HG03159 (cell line): ENCODE data around the gene KRT6A.

ENCODE experiments used
- ATAC-seq: cut with Tn5 transposase; IDR thresholded peaks from one replicate; pipeline ENCODE4 v1.9.1; 2021; ENCODE audit warnings: mild to moderate bottlenecking, moderate library complexity; ENCODE audit not compliant: unreplicated experiment

KRT6A gene

DNA sequence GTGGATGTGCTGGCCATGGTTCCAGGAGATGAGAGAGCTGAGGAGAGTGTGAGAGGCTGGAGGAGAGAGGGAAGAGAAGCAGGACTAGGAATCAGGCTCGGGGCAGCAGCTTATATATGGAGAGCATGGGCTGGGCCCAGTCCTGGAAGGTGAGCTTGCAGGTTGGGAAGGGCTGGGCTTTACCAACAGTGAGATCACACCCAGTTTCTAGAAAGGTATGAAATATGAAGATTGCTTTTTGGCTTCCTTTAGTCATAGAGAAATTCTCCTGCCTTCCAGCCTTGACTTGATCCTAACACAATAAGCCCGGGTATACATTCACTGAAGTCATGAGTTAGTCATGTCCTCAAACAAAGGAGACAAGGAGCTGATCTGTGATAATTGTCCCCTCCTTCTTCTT is at the start of gene KRT6A:
Gene KRT6A (minus strand): TSS at position 86 of the 400 bp plus-strand sequence. CDS start 69 bp downstream, at position 17.
- ATAC-seq = no peak

GRCh38 chr12:52542157-52542556 is 49.1 kb upstream of the KRT6A start:
- no peak for ATAC-seq

DNA sequence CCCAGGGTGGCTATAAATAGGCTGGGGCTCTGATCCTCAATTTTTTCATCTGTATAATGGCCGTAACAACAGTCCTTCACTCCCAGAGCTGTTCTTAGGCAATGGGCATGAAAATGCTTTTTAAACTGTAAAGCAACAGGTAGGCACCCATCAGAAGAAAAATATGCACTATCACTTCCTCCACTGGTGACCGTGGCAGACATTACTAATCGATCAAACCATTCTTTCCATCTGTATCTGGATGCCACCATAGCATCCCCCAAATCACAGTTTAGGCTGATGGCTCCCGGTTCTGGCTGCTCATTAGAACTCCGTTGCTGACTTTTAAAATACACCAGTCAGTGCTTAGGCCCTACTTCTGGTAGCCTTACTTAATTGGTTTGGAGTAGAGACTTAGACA is 48.7 kb upstream of the KRT6A start:
- no peak for ATAC-seq

GRCh38 chr12:52540531-52540930 is 47.5 kb upstream of the KRT6A start:
- ATAC-seq = no peak

GRCh38 chr12:52539821-52540173 is 46.7 kb upstream of the KRT6A start:
- no peak for ATAC-seq

- no peak for ATAC-seq
Observed at GRCh38 chr12:52539083-52539820, 46.2 kb upstream of the KRT6A start.

GRCh38 chr12:52537101-52537500 is 44.0 kb upstream of the KRT6A start:
- no peak for ATAC-seq

DNA sequence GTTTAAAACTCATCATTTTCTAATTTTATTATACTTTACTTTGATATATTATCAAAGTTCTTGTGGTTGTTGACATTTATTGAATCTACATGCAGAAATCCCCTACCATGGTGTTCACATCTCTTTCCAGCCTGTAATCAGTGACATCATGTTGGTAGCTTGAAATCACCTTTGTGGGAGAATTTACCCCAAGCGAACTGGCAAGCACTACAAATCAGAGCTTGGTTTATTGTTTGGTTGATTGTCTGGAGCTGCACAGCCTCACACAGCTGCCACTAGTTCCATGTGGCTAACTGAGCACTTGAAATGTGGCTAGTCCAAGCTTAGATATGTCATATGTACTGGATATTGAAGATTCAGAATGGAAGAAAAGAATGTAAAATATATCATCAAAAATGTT is 42.5 kb upstream of the KRT6A start:
- ATAC-seq = no peak

GRCh38 chr12:52534482-52534881 is 41.4 kb upstream of the KRT6A start:
- no peak for ATAC-seq

DNA sequence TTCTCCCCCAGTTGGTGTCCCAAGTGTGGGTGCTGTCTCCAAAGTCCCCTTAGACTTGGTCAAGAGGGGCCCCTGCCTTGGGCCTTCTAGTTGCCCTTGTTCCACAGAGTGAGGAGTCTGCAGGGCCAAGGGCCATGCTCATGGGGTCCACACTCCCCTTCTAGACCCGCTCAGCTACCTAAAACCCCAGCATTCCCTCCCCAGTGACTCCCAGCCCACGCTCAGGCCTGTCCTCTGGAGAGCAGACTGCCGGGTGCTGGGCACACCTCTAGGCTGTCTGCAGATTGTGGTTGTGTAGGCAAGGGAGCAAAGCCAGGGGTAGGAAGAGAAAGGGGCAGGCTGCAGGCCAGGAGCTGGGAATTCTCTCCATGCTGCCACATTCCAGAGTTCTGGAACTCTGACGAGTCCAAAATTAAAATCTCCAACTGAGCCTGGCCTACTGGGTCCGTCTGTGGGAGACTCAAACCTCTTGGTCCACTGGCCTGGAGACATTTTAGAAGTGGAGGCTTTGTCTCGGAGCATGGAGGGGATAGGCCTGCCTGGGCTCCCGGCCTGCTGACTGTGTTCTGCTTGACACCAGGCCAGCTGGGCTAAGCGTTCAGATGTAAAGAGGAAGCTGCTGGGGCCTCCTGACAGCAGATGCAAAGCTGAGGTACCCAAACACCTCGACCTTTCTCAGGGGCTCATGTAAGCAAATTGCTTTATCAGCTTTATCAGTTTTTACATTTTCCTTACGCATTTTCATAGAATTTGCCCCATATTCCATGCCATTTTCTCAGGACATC is 40.8 kb upstream of the KRT6A start:
- ATAC-seq = no peak

- ATAC-seq = no peak
Observed at GRCh38 chr12:52532636-52533035, 39.6 kb upstream of the KRT6A start.

- ATAC-seq = no peak
Observed at GRCh38 chr12:52531566-52532300, 38.7 kb upstream of the KRT6A start.

DNA sequence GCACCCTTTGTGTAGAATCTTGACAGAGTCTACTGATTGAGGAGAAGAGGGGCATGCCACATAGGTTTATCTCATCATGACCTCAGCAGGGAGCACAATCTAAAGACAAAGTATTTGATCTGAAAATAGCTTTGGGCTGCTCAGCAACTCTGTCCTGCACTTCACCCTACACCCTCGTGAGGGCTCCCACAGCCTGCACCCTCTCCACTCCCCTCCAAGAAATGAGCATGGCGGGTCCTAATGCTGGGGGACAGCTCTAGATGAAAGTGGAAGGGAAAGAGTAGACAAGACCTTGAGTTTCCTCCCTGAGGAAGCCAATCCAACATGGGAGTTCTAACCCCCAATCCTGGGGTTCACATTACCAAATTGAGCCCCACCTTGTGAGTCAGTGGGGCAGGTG is 37.8 kb upstream of the KRT6A start:
- ATAC-seq = no peak

GRCh38 chr12:52530366-52530765 is 37.3 kb upstream of the KRT6A start:
- ATAC-seq = no peak

DNA sequence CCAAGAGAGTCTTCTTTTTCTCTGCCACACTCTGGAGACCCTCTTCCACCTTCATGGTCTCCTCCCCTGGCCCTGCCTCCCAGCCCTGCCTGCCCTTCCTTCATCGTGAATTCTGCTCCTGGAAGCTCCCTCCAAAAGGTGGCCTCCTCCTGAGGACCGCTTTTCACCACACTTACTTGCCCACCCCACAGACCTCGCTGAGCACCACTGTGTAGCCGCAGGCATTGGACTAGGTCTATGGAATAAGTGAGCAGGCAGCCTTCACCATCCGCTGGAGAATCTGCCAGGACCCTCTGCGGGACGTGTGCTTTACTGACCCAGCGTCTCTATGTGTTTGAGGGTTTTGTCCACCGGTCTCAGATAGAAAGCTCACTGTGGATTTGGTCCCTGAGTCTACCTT is 36.8 kb upstream of the KRT6A start:
- ATAC-seq = no peak

- no peak for ATAC-seq
Observed at GRCh38 chr12:52529417-52529816, 36.4 kb upstream of the KRT6A start.

DNA sequence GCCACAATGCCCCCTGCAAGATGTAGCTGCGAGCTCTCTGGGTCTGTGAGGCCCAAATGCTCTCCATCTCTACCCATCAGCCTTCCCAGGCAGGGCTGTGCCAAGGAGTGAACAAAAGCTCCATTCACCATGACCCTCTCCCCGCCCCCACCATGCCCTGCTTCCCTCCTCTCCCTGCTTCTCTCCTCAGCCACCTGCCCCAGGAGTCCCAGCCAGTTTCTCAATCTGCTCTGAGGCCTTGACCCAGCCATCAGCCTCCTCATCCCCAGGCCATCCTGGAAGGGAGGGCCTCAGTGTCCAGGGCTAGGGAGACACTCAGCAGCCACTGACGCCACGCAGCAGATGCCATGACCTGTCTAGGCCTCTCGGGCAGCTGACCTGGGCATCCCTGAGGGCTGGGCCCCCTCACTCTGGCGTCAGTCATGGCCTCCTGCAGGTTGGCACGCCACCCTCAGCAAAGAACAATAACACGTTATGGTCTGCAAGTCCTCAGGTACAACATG is 35.6 kb upstream of the KRT6A start:
- no peak for ATAC-seq

- ATAC-seq = no peak
Observed at GRCh38 chr12:52527121-52527800, 34.2 kb upstream of the KRT6A start.

DNA sequence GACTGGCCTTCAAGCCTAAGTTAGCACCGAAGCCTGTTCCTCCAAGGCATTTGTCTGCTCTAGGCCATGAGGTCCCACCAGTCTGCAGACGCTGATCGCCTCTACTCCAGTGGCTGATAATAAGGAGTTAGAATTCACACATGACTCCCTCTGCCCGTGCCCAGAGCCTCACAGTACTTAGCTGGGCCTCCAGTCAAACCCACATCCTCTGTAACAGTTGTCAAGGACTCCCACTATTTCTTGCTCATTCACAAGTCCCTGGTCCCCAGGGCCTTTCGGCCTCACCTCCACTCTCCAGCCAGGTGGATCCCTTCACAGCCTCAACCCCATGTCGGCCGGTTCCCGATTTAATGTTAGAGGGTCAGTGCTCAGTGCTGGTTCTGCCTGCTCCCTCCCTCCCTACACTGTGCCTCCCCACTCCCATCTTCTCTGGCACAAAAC is 33.5 kb upstream of the KRT6A start:
- ATAC-seq = no peak

- ATAC-seq = no peak
Observed at GRCh38 chr12:52525661-52526499, 32.8 kb upstream of the KRT6A start.
